H1 (cell line): ENCODE data around the gene ABHD6. TPM values are rescaled to one million over a fixed set of nuclear protein-coding genes. Genes with fewer than 3 reads are reported as not detected.

Experiments used
- CTCF ChIA-PET: fragments of 300-600 bp; sonication (Branson Sonifier 250); formaldehyde crosslinking; loops from one replicate; lab custom pipeline; 2021; ENCODE audit not compliant: partially characterized antibody; lab: Charles Lee
- POLR2A ChIA-PET: fragments of 300-600 bp; sonication (Branson Sonifier 250); formaldehyde crosslinking; loops from one replicate; lab custom pipeline; 2021; ENCODE audit warnings: inconsistent platforms; ENCODE audit not compliant: partially characterized antibody; lab: Charles Lee
- DNase-seq, 2 experiments: peaks; one replicate each; pipeline versions ENCODE4 v3.0.0 to v3.0.0-alpha.2; 2010 to 2022; ENCODE audit warnings: low spot score in 2 of 2, low read depth in 1 of 2, mixed read lengths in 1 of 2
- FAIRE-seq: peaks from 2 replicates; lab custom pipeline; 2011; peaks lifted over from hg19 to GRCh38; lab: Jason Lieb, UNC
- H2AFZ ChIP-seq: 2 replicates; pipeline ENCODE4 v1.8.1; 2012; ENCODE audit warnings: low read length, inconsistent platforms
- H2AK5ac ChIP-seq: 2 replicates; pipeline ENCODE4 v1.6.1; 2013; ENCODE audit warnings: low read depth, low read length
- H2BK120ac ChIP-seq: replicated peaks from 2 replicates; pipeline ENCODE3; 2013; ENCODE audit warnings: low read depth, low read length, inconsistent platforms
- H2BK12ac ChIP-seq: 2 replicates; pipeline ENCODE4 v1.6.1; 2013; ENCODE audit warnings: low read depth, low read length
- H2BK15ac ChIP-seq: 2 replicates; pipeline ENCODE4 v1.6.1; 2013; ENCODE audit warnings: low read length
- H2BK20ac ChIP-seq: 2 replicates; pipeline ENCODE4 v1.6.1; 2013; ENCODE audit warnings: low read length
- H2BK5ac ChIP-seq: 2 replicates; pipeline ENCODE4 v1.6.1; 2013; ENCODE audit warnings: low read depth, low read length
- H3K14ac ChIP-seq: 2 replicates; pipeline ENCODE4 v1.6.1; 2013; ENCODE audit warnings: inconsistent platforms; ENCODE audit not compliant: insufficient read length
- H3K18ac ChIP-seq: 2 replicates; pipeline ENCODE4 v1.6.1; 2013; ENCODE audit warnings: low read length; ENCODE audit errors: extremely low read depth
- H3K23ac ChIP-seq: 2 replicates; pipeline ENCODE4 v1.6.1; 2013; ENCODE audit warnings: inconsistent platforms; ENCODE audit not compliant: insufficient read length
- H3K23me2 ChIP-seq: 2 replicates; pipeline ENCODE4 v1.6.1; 2013; ENCODE audit warnings: low read depth, low read length
- H3K27ac ChIP-seq: 2 replicates; pipeline ENCODE4 v1.6.1; 2011; ENCODE audit warnings: low read depth, low read length, inconsistent platforms
- H3K27me3 ChIP-seq, 4 experiments: replicated peaks in 1 of 4; 1 replicate in 1 of 4; 2 replicates in 3 of 4; pipeline versions ENCODE4 v1.6.1 to v1.8.1; 2011 to 2013; ENCODE audit warnings: low read length in 3 of 4, mild to moderate bottlenecking in 3 of 4, inconsistent platforms in 2 of 4, mixed read lengths in 2 of 4, moderate library complexity in 1 of 4; ENCODE audit not compliant: control insufficient read depth in 3 of 4, insufficient read depth in 3 of 4; ENCODE audit errors: extremely low read depth in 1 of 4
- H3K36me3 ChIP-seq, 4 experiments: 2 replicates each; pipeline versions ENCODE4 v1.6.1 to v1.8.1; 2011 to 2013; ENCODE audit warnings: mild to moderate bottlenecking in 4 of 4, low read length in 3 of 4, moderate library complexity in 2 of 4, control low read depth in 1 of 4, inconsistent platforms in 1 of 4; ENCODE audit not compliant: insufficient read depth in 4 of 4, control insufficient read depth in 2 of 4
- H3K4ac ChIP-seq: replicated peaks from 2 replicates; pipeline ENCODE3; 2013; ENCODE audit warnings: low read length, low read depth, mixed read lengths, inconsistent platforms; ENCODE audit not compliant: insufficient read length
- H3K4me1 ChIP-seq, 4 experiments: replicated peaks in 1 of 4; 1 replicate in 1 of 4; 2 replicates in 3 of 4; pipeline versions ENCODE4 v1.6.1 to v1.8.1; 2011 to 2013; ENCODE audit warnings: low read length in 3 of 4, inconsistent platforms in 2 of 4, mixed read lengths in 1 of 4; ENCODE audit not compliant: insufficient read depth in 4 of 4, control insufficient read depth in 3 of 4
- H3K4me2 ChIP-seq, 2 experiments: 2 replicates each; pipeline versions ENCODE4 v1.6.1 to v1.8.1; 2011 to 2013; ENCODE audit warnings: low read depth in 2 of 2, low read length in 2 of 2, control low read depth in 1 of 2, inconsistent platforms in 1 of 2, mild to moderate bottlenecking in 1 of 2; ENCODE audit not compliant: insufficient read depth in 1 of 2
- H3K4me3 ChIP-seq, 4 experiments: fragments of 200-600, 300-600 bp in 1 of 4; sonication (generic), shearing (Covaris generic), sonication (Bioruptor Twin) in 1 of 4; 2 replicates each; pipeline versions ENCODE4 v1.5.1 to v1.8.1; 2011 to 2016; ENCODE audit warnings: low read length in 4 of 4, low read depth in 3 of 4, control low read depth in 2 of 4, inconsistent platforms in 2 of 4, mild to moderate bottlenecking in 2 of 4, mixed read lengths in 1 of 4, moderate library complexity in 1 of 4; ENCODE audit not compliant: insufficient read depth in 2 of 4; ENCODE audit errors: extremely low read depth in 1 of 4
- H3K56ac ChIP-seq: replicated peaks from 2 replicates; pipeline ENCODE3; 2013; ENCODE audit warnings: low read depth, mild to moderate bottlenecking, mixed read lengths, low read length, inconsistent platforms; ENCODE audit not compliant: insufficient read length
- H3K79me1 ChIP-seq: 2 replicates; pipeline ENCODE4 v1.6.1; 2013; ENCODE audit warnings: low read depth, low read length, control low read depth
- H3K79me2 ChIP-seq, 2 experiments: 2 replicates each; pipeline versions ENCODE4 v1.6.1 to v1.8.1; 2012 to 2013; ENCODE audit warnings: low read length in 2 of 2, mild to moderate bottlenecking in 2 of 2, inconsistent platforms in 1 of 2; ENCODE audit not compliant: insufficient read depth in 2 of 2, control insufficient read depth in 1 of 2
- H3K9ac ChIP-seq, 4 experiments: replicated peaks in 1 of 4; 1 replicate in 1 of 4; 2 replicates in 3 of 4; pipeline versions ENCODE4 v1.6.1 to v1.8.1; 2011 to 2013; ENCODE audit warnings: low read depth in 3 of 4, low read length in 3 of 4, control low read depth in 2 of 4, mild to moderate bottlenecking in 2 of 4, moderate library complexity in 2 of 4, inconsistent platforms in 1 of 4; ENCODE audit errors: extremely low read depth in 1 of 4
- H3K9me3 ChIP-seq, 2 experiments: 2 replicates each; pipeline versions ENCODE4 v1.6.1 to v1.8.1; 2012 to 2013; ENCODE audit warnings: mild to moderate bottlenecking in 2 of 2, moderate library complexity in 2 of 2, control low read depth in 1 of 2, inconsistent platforms in 1 of 2, low read depth in 1 of 2, low read length in 1 of 2, mixed read lengths in 1 of 2; ENCODE audit not compliant: insufficient read depth in 2 of 2
- H4K20me1 ChIP-seq, 2 experiments: replicated peaks in 1 of 2; 2 replicates each; pipeline versions ENCODE3 to v1.8.1; 2011 to 2013; ENCODE audit warnings: inconsistent platforms in 2 of 2, low read length in 2 of 2, mild to moderate bottlenecking in 1 of 2; ENCODE audit not compliant: insufficient read depth in 2 of 2, control insufficient read depth in 1 of 2
- H4K5ac ChIP-seq: 2 replicates; pipeline ENCODE4 v1.6.1; 2013; ENCODE audit warnings: low read length, low read depth, mixed read lengths, inconsistent platforms; ENCODE audit not compliant: insufficient read length
- H4K8ac ChIP-seq: 2 replicates; pipeline ENCODE4 v1.8.0; 2013; ENCODE audit warnings: mild to moderate bottlenecking, moderate library complexity, low read length, inconsistent platforms; ENCODE audit not compliant: insufficient read depth; ENCODE audit errors: extremely low read depth
- H4K91ac ChIP-seq: replicated peaks from 2 replicates; pipeline ENCODE3; 2013; ENCODE audit warnings: low read length, mixed read lengths, inconsistent platforms; ENCODE audit not compliant: insufficient read length
- ATF2 ChIP-seq: IDR thresholded peaks from 2 replicates; pipeline ENCODE4 v1.6.1; 2012; ENCODE audit warnings: low read length, inconsistent platforms
- CBX8 ChIP-seq: fragments of 300-800, 300-1000 bp; sonication (generic); IDR thresholded peaks from 2 replicates; pipeline ENCODE4 v1.7.1; 2016; ENCODE audit warnings: low read depth, low read length, borderline replicate concordance
- CHD1 ChIP-seq: IDR thresholded peaks from 2 replicates; pipeline ENCODE4 v1.6.1; 2012; ENCODE audit warnings: low read depth, low read length, improper control_type of control experiment
- CHD2 ChIP-seq: IDR thresholded peaks from 2 replicates; pipeline ENCODE4 v1.6.1; 2012; ENCODE audit warnings: low read length, improper control_type of control experiment
- GABPA ChIP-seq: IDR thresholded peaks from 2 replicates; pipeline ENCODE4 v1.6.1; 2011; ENCODE audit warnings: mild to moderate bottlenecking, low read length, moderate library complexity, borderline replicate concordance; ENCODE audit not compliant: insufficient read depth
- RAD21 ChIP-seq, 2 experiments: IDR thresholded peaks in 1 of 2; conservative IDR thresholded peaks in 1 of 2; 2 replicates each; pipeline ENCODE4 v1.6.1; 2011; ENCODE audit warnings: low read depth in 2 of 2, low read length in 2 of 2, improper control_type of control experiment in 1 of 2, inconsistent platforms in 1 of 2, mild to moderate bottlenecking in 1 of 2, moderate library complexity in 1 of 2
- SP2 ChIP-seq: IDR thresholded peaks from 2 replicates; pipeline ENCODE4 v1.6.1; 2012; ENCODE audit warnings: mild to moderate bottlenecking, low read length, inconsistent platforms
- WGBS, 2 experiments: shearing (Covaris generic) in 1 of 2; methylation state at CpG; one replicate each; pipeline versions ENCODE4 v1.1.6 to v1.1.7; 2013 to 2015; ENCODE audit warnings: low lambda C conversion rate in 2 of 2, mixed read lengths in 2 of 2, inconsistent platforms in 1 of 2, low coverage in 1 of 2, missing lambda C conversion rate in 1 of 2; ENCODE audit not compliant: insufficient replicate concordance in 2 of 2, insufficient coverage in 1 of 2, insufficient read length in 1 of 2; ENCODE audit errors: extremely low coverage in 1 of 2, missing lambda C conversion rate in 1 of 2; 5-methylcytosine and 5-hydroxymethylcytosine counted together
- polyA plus RNA-seq, 7 experiments: library from polyadenylated mRNA; depleted of rRNA in 3 of 7; stranded (reverse) in 5 of 7; unstranded in 2 of 7; fragments of >200 nt in 5 of 7; fragments of 200-250 nt in 2 of 7; gene quantifications; 1 replicate in 5 of 7; 2 replicates in 1 of 7; 4 replicates in 1 of 7; pipeline versions ENCODE4 v1.2.1 to v1.2.3, GENCODE V29; 2011 to 2013; ENCODE audit warnings: missing spikeins in 2 of 7, mixed read lengths in 2 of 7
- total RNA-seq: library from RNA; stranded (reverse); fragmentation: NEBNext Ultra II Directional; extraction: Animal tissue kit (Norgen Biotek cat#: 25700); gene quantifications from 2 replicates; pipeline ENCODE4 v1.2.1, GENCODE V29; 2021

The ABHD6 gene
- total and polyA plus RNA-seq, 2 of the 8 experiments (the other 6 are each of a cell fraction or from before 2014, with no cell fraction given), result 5.9 to 6.6 TPM

GRCh38 chr3:58299075-58299474, 61.5 kb downstream of the ABHD6 start:
- Histone ChIP-seq H3K79me2 (no peaks in the 10 kb centered on the region), H2BK15ac (no peak overlapping the region), H3K56ac (no peak overlapping the region), H3K9me3 (no peaks in the 10 kb centered on the region), H3K4ac (no peak overlapping the region), H4K91ac (no peak overlapping the region), H2AFZ (no peak overlapping the region), H3K4me1 (peaks cover 0 to 3% (median 0%) of the 10 kb centered on the region in 4 experiments; a peak in 1 of 7 replicates), H4K5ac (no peak overlapping the region), H3K27me3 (no peaks in the 10 kb centered on the region; a peak in 1 of 7 replicates), H3K27ac (no peak overlapping the region), H2BK20ac (no peak overlapping the region), H3K4me2 (no peak overlapping the region), H3K23ac (no peak overlapping the region), H2BK5ac (no peak overlapping the region), H2AK5ac (no peak overlapping the region), H3K79me1 (no peaks in the 10 kb centered on the region), H3K18ac (no peak overlapping the region), H3K4me3 (no peak overlapping the region), H2BK12ac (no peak overlapping the region), H3K23me2 (no peaks in the 10 kb centered on the region), H4K8ac (no peak overlapping the region), H3K14ac (no peak overlapping the region), H3K36me3 (no peaks in the 10 kb centered on the region), H2BK120ac (no peak overlapping the region), H4K20me1 (no peaks in the 10 kb centered on the region), H3K9ac (no peak overlapping the region)
- 90% methylated on average over 2 of the region's 2 CpGs; no CpG with 5 or more reads in 1 of the 2 experiments for WGBS, 2 experiments
- DNase-seq, result no peak
- TF ChIP-seq GABPA (no peak), CHD2 (no peak), RAD21 (IDR thresholded peaks at IDR 0.05 in 1 of 2, conservative IDR thresholded peaks at IDR 0.05 in 1 of 2; ENCODE audit: low read depth in 2 of 2, low read length in 2 of 2) (no peak), SP2 (no peak), CHD1 (no peak), CBX8 (no peak), ATF2 (no peak)
- POLR2A ChIA-PET, result no interaction called here
- FAIRE-seq, result no peak
- CTCF ChIA-PET, result interaction anchor here (0.9 to 14.4 kb wide), 18 partner anchors 8 to 164 kb away, joined by 3 to 177 read pairs (median 5); partner anchors contain the start of genes ABHD6, HTD2 and RPP14
